IgD-negative memory B cell (primary cell): ENCODE measurements around the gene SYTL3. TPM values are rescaled to one million over a fixed set of nuclear protein-coding genes. Genes with fewer than 3 reads are reported as not detected.

Source experiments
- H3K27ac Mint-ChIP-seq, 3 donors: one replicate each; pipeline ENCODE4 v1.8.0; 2020 to 2022; ENCODE audit warnings: mild to moderate bottlenecking in 3 of 3, mixed read lengths in 3 of 3, moderate library complexity in 1 of 3
- H3K27me3 Mint-ChIP-seq: one replicate; pipeline ENCODE4 v1.8.0; 2021; ENCODE audit warnings: mixed read lengths
- H3K36me3 Mint-ChIP-seq: one replicate; pipeline ENCODE4 v1.8.0; 2020; ENCODE audit warnings: mild to moderate bottlenecking, mixed read lengths
- H3K4me1 Mint-ChIP-seq, 3 donors: one replicate each; pipeline ENCODE4 v1.8.0; 2020 to 2022; ENCODE audit warnings: mixed read lengths in 3 of 3, mild to moderate bottlenecking in 1 of 3
- H3K4me3 Mint-ChIP-seq, 4 donors: one replicate each; pipeline ENCODE4 v1.8.0; 2020 to 2022; ENCODE audit warnings: mild to moderate bottlenecking in 4 of 4, mixed read lengths in 4 of 4, moderate library complexity in 3 of 4
- H3K9me3 Mint-ChIP-seq, 3 donors: one replicate each; pipeline ENCODE4 v1.8.0; 2020 to 2021; ENCODE audit warnings: mixed read lengths in 3 of 3, mild to moderate bottlenecking in 1 of 3
- polyA plus RNA-seq: library from polyadenylated mRNA; unstranded; fragments of 300-500 nt; fragmentation: Illumina TruSeq; gene quantifications from one replicate; pipeline ENCODE4 v1.2.3, GENCODE V29; 2021

SYTL3 gene
- polyA plus RNA-seq, 1 donor from 2014 or later: 1.8 TPM

DNA sequence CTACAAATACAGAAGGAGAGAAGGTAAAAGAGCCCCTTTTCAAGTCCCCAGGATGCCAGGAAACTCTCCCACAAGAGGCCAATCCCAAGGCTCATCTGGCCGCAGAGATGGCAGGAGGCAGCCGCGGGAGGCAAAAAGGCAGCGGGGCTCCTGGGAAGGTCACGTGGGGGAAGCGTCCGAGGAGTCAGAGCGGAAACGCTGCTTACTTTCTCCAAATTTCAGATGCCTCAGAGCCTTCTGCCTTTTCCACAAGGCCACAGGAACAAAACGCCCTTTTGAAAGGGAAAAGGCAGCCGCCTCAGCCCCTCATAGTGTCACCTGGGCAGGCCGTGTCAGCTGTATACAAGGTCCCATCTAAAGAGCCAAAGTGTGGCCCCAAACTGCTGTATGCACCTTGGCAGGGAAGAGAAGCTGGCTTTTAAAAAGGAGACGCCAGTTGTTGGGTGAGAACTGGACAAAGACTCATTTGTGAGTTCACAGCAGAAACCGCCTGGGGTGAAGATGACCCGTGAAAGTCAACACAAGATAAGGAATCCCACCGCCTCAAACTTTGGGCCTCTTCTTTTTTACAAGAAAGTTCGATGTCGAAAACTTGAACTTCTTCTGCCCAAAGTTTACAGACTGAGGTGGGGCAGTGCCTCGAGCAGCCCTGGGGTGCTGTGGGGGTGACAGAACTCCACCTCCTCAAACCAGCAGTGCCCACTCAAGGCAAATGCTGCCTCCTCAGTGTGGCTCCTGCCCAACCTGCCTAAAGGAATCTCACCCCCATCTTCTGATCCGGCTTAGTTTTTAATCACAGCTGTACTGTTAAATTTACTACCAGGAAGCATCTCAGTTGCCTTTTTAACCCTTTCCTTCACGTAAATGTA lies 124.0 kb downstream of the SYTL3 start:
- peaks cover 6 to 21% (median 17%) of the 10 kb centered on the region in 3 donors for H3K4me1 Mint-ChIP-seq
- peak overlapping the region in 3 of 4 donors; percentile 6 to 73 (median 22) for H3K4me3 Mint-ChIP-seq
- H3K9me3 Mint-ChIP-seq: no peaks in the 10 kb centered on the region
- peaks cover 39% of the 10 kb centered on the region for H3K36me3 Mint-ChIP-seq
- H3K27me3 Mint-ChIP-seq: no peaks in the 10 kb centered on the region
- H3K27ac Mint-ChIP-seq: peak overlapping the region; percentile 86 to 99 (median 97)

DNA sequence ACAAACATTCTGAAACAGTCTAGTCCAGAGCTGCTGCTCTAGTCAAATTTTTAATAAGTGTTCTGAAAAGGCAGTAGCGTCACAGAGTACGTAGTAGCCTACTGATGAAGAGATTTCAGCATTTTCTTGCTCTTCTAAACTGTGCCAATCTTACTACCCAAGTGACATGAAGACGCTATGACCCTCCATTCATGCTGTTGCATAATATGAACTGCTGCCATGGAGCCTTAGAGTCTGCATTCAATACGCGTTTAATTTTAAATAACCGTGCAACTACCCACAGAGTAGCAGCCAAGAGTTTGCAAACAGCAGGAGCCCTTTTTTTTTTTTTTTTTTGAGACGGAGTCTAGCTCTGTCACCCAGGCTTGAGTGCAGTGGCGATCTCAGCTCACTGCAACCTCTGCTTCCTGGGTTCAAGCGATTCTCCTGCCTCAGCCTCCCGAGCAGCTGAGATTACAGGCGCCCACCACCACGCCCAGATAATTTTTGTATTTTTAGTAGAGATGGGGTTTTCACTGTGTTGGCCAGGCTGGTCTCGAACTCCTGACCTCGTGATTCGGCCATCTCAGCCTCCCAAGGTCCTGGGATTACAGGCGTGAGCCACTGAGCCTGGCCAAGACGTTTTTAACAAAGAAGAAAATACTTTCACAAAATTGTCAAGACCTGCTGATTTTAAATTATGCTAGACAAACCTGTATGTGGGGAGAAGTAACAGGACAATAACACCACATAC lies 125.0 kb downstream of the SYTL3 start:
- peak overlapping the region; percentile 86 to 99 (median 97) for H3K27ac Mint-ChIP-seq
- peaks cover 30% of the 10 kb centered on the region for H3K36me3 Mint-ChIP-seq
- peak overlapping the region in 1 of 4 donors; percentile 37 for H3K4me3 Mint-ChIP-seq
- H3K4me1 Mint-ChIP-seq: peaks cover 11 to 19% (median 15%) of the 10 kb centered on the region in 3 donors
- H3K27me3 Mint-ChIP-seq: no peaks in the 10 kb centered on the region
- no peaks in the 10 kb centered on the region for H3K9me3 Mint-ChIP-seq

DNA sequence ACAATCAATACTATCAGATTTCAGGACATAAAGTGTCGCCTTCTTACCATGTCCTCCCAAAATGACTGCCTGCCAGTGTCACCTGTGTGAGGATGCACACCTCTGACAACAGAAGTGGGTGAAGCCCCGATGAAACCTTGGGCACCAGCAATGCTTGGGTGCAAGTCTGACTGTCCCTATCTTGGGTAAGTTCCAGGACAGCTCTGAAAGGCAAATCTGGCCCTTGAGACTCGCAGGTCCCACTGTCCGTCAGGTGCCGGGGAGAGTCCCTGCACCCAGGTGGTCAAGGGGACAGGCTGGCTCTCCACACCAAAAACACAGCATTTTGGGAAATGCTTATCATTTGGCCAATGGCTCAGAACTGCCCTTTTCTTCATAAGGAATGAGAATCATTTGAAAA lies 126.0 kb downstream of the SYTL3 start:
- peaks cover 25% of the 10 kb centered on the region for H3K36me3 Mint-ChIP-seq
- H3K4me3 Mint-ChIP-seq: no peak overlapping the region
- H3K27ac Mint-ChIP-seq: peak overlapping the region in 2 of 3 donors; percentile 89 to 99
- peaks cover 13 to 26% (median 18%) of the 10 kb centered on the region in 3 donors for H3K4me1 Mint-ChIP-seq
- H3K9me3 Mint-ChIP-seq: no peaks in the 10 kb centered on the region
- H3K27me3 Mint-ChIP-seq: no peaks in the 10 kb centered on the region

DNA sequence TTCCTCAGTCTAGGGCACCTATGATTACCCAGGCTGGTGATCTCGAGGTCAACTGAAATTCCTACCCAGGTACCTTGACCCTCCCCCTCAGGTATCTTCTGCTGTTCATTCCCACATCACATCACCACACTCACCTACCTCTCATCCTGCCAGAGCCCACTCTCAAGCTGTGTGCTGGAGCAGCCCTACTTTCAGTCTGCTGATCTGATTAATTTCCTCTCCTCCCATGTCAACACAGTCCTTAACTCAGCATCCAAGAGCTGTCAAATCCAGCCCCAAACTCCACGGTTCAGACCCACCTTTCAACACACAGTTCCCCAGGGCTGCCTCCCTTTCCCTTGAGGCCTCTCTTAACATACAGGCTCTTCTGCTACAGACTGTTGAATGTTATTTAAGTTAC lies 126.9 kb downstream of the SYTL3 start:
- no peaks in the 10 kb centered on the region for H3K27me3 Mint-ChIP-seq

DNA sequence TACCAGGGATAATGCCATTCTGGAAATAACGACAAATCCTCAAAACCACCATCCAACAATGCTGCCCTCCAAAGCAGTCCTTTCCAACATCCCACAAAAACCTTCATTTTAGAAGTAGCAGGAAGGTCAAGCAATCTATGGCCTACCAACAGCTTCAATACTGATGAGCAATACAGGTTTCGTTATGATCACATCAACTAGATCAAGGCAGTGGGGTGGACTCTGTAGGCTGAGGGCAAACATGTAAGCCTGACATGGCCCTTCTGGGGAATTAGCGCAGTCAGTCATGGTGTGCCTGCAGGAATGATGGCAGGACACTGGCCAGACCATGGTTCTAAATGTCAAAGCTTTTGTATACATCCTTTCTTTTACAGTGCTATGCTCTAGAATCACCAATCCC lies 127.7 kb downstream of the SYTL3 start:
- Mint-ChIP-seq H3K27me3 (no peaks in the 10 kb centered on the region), H3K4me3 (peak overlapping the region in 1 of 4 donors; percentile 14), H3K27ac (peak overlapping the region; percentile 78 to 99 (median 90)), H3K36me3 (peaks cover 17% of the 10 kb centered on the region), H3K9me3 (no peaks in the 10 kb centered on the region), H3K4me1 (peaks cover 15 to 26% (median 19%) of the 10 kb centered on the region in 3 donors)

More for the DNA sequence above, 126.9 kb downstream of the SYTL3 start:
- H3K9me3 Mint-ChIP-seq: no peaks in the 10 kb centered on the region
- H3K27ac Mint-ChIP-seq: peak overlapping the region; percentile 78 to 99 (median 82)
- peaks cover 19% of the 10 kb centered on the region for H3K36me3 Mint-ChIP-seq
- H3K4me3 Mint-ChIP-seq: peak overlapping the region in 2 of 4 donors; percentile 11 to 14
- peaks cover 15 to 30% (median 19%) of the 10 kb centered on the region in 3 donors for H3K4me1 Mint-ChIP-seq

DNA sequence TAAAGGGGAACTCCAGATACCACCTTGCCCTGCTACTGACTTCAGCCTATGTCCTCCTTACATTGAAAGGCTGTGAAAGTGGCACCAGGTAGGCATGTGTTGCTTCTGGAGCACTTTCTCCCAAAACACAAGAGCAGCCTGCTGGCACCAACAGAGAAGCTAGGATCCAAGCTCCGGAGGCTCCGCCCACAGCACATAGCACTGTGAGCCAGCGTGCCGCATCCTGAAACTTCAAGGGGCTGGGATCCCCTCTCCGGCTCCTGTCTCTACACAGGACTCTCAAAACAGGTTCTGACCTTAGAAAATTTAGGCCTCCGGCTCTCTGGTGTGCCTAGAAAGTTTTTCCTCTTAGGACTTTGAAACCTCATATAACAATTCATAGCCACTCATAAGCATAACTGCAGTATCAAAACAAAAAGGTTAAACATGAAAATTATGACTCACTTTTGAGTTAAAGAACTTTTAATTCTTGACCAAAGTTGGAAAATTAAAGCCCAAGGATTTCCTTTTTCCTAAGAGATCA lies 128.2 kb downstream of the SYTL3 start:
- H3K36me3 Mint-ChIP-seq: peaks cover 20% of the 10 kb centered on the region
- no peaks in the 10 kb centered on the region for H3K9me3 Mint-ChIP-seq
- H3K4me1 Mint-ChIP-seq: peaks cover 15 to 26% (median 19%) of the 10 kb centered on the region in 3 donors
- no peaks in the 10 kb centered on the region for H3K27me3 Mint-ChIP-seq
- peak overlapping the region in 2 of 4 donors; percentile 39 to 72 for H3K4me3 Mint-ChIP-seq
- peak overlapping the region; percentile 39 to 99 (median 78) for H3K27ac Mint-ChIP-seq

DNA sequence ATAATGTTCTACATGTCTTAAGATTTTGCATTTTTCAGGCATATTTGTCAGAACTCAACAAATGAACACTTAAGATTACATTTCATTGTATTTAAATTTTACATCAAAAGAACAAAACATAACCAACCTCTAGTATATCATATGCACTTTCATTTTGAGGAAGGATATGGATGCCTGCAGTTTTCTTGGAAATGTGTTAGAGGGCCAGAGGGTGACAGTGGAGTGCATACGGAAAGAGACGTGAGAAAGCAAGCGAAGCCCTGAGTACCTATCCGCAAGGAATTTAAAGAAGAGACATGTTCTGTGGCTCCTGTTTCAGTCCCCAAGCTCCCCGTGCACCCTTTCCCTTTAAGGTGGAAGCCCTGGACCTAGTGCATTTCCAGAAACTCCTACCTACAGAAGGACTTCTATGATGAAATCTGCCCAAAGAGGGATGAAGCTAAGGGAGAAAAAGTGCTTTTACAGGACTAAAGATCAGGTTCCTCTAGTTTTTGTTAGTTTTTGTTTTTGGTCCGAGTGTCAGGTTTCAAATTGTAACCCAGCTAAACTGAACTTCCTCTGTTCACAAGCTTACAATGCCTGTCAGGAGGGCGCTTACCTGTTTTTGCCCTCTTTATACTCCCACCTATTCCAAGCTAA lies 130.5 kb downstream of the SYTL3 start:
- Mint-ChIP-seq H3K4me3 (peak overlapping the region in 2 of 4 donors; percentile 31 to 51), H3K9me3 (no peaks in the 10 kb centered on the region), H3K27me3 (no peaks in the 10 kb centered on the region), H3K27ac (peak overlapping the region; percentile 47 to 99 (median 96)), H3K4me1 (peaks cover 15 to 20% (median 20%) of the 10 kb centered on the region in 3 donors), H3K36me3 (peaks cover 20% of the 10 kb centered on the region)

DNA sequence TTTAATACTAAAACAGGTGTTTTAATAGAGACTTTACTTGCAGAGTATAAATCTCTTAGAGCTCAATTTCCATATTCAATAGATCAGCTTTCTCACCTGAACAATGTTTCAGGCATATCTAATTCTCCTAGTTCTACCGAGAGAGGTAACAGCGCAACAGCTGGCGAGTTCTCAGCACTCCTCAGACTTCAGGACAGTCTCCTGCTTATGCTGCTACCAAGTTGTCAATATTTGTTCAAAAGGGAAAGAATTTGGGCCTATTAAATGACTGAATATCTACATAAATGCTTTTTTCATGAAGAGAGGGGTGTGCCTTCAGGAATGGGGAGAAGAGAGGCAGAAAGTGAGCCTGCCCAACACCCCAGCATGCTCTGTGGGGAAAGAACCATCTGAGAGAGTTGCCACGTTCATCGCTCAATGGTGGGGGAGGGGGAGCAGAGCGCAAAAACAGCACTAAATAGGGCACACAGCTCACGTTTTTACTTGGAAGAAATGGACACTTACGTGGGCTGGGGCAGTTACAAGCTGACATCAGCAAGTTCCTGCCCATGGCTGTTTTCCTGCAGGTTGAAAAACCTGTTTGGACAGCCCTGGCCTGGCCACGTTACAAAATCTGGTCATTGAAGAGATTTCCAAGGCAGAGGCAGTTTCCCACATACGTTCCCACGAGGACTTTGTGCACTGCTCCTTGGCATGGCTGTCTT lies 131.3 kb downstream of the SYTL3 start:
- no peaks in the 10 kb centered on the region for H3K27me3 Mint-ChIP-seq
- peaks cover 15 to 20% (median 20%) of the 10 kb centered on the region in 3 donors for H3K4me1 Mint-ChIP-seq
- no peaks in the 10 kb centered on the region for H3K9me3 Mint-ChIP-seq
- H3K27ac Mint-ChIP-seq: peak overlapping the region; percentile 23 to 99 (median 96)
- H3K36me3 Mint-ChIP-seq: peaks cover 19% of the 10 kb centered on the region
- H3K4me3 Mint-ChIP-seq: peak overlapping the region in 3 of 4 donors; percentile 30 to 51 (median 31)

DNA sequence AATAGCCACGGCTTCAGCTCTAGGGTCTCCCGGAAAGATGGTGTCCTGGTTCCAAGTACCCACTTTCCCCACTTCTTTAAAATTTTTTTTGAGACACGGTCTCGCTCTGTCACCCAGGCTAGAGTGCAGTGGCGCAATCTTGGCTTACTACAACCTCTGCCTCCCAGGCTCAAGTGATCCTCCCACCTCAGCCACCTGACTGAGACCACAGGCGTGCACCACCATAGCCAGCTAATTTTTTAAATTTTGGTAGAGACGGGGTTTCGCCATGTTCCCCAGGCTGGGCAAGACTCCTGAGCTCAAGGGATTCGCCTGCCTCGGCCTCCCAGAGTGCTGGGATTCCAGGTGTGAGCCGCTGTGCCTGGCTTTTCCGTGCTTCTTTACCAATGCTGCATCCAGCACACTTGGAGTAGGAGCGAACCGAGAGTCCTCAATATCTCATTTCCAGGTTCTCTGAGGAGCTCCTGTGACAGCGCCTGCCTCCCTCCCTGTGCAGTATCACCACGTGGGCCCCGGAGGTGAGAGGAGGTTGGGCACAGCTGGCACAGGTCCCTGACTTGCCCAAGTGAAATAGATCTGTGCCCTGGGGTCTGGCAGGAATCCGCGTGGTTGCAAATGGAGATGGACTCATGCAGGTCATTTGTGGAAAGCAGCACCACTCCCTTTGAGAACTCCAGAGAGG lies 132.0 kb downstream of the SYTL3 start:
- Mint-ChIP-seq H3K4me3 (peak overlapping the region in 2 of 4 donors; percentile 51 to 81), H3K27me3 (no peaks in the 10 kb centered on the region), H3K27ac (peak overlapping the region; percentile 90 to 99 (median 96)), H3K9me3 (no peaks in the 10 kb centered on the region), H3K36me3 (peaks cover 16% of the 10 kb centered on the region), H3K4me1 (peaks cover 13 to 24% (median 21%) of the 10 kb centered on the region in 3 donors)

DNA sequence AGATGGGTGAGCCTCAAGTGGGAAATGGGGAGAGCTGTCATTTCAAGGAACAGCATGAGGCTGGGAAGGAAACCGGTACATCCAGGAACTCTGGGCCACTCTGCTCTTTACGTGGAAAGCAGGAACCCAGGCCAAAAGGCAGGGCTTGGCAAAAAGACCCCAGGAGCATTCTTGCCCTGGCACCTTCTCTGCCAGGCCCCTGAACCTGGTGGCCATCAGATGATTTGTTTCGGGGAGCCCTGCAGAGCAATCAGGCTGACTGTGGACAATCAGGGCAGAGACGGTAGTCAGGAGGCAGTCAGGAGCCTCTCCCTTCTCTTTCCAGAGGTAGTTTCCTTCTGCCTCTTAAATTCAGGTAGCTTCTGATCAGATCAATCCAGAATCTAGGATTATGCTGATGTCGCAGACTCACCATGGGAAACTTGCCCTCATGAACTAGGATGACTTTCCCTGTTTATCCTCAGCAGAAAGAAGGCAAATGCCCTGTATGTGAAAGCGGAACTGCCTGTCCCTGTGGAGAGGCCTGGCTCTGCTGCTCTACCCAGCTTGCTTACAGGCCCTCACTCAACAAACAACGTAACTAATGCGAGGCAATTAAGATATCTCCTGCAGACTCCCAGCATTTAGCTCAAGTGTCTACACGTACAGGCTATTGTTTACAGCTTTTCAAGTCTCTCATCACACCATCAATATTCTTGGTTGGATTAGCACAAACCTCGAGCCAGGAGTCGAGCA lies 132.7 kb downstream of the SYTL3 start:
- peak overlapping the region in 2 of 4 donors; percentile 63 to 81 for H3K4me3 Mint-ChIP-seq
- peaks cover 10 to 32% (median 19%) of the 10 kb centered on the region in 3 donors for H3K4me1 Mint-ChIP-seq
- peak overlapping the region; percentile 90 to 99 (median 96) for H3K27ac Mint-ChIP-seq
- peaks cover 11% of the 10 kb centered on the region for H3K36me3 Mint-ChIP-seq
- no peaks in the 10 kb centered on the region for H3K27me3 Mint-ChIP-seq
- H3K9me3 Mint-ChIP-seq: no peaks in the 10 kb centered on the region

DNA sequence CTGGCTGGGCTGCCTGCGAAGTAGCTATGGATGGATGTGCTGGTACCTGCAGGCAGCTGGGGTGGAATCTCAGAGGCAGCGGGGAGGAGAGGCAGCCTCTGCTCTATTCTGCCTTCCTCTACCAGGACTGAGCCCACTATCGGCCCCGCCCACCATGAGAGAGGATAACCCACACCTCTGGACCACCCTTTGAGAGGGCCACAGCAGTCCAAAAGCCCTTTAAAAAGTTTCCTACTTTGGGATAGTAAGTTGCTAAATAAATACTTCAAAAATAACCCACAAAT lies 133.3 kb downstream of the SYTL3 start:
- Mint-ChIP-seq H3K27ac (peak overlapping the region in 2 of 3 donors; percentile 96 to 99), H3K27me3 (no peaks in the 10 kb centered on the region)

DNA sequence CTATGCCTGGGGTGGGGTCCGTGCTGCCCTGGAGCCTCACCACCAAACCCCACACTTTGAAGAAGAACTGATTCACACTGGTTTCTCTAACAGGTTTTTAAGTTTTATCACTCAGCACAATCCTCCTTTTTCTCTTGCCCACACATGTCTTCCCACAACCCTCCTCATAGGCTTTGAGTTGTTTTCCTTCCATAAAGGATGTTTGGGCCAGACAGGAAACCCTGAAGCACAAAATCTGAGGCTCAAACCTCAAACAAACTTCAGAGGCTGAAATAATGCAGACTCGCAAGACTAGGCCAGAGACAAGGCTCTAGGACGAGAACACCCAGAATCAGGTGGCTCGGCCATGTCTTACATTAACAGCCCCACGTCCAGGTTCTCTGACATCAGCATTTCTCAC lies 134.0 kb downstream of the SYTL3 start:
- Mint-ChIP-seq H3K27me3 (no peaks in the 10 kb centered on the region), H3K36me3 (peaks cover 11% of the 10 kb centered on the region), H3K9me3 (no peaks in the 10 kb centered on the region), H3K4me3 (peak overlapping the region in 3 of 4 donors; percentile 28 to 63 (median 60)), H3K4me1 (peaks cover 13 to 34% (median 18%) of the 10 kb centered on the region in 3 donors), H3K27ac (peak overlapping the region; percentile 73 to 99 (median 96))

More for the DNA sequence above, 133.3 kb downstream of the SYTL3 start:
- Mint-ChIP-seq H3K36me3 (peaks cover 11% of the 10 kb centered on the region), H3K4me1 (peaks cover 12 to 35% (median 20%) of the 10 kb centered on the region in 3 donors), H3K9me3 (no peaks in the 10 kb centered on the region), H3K4me3 (peak overlapping the region in 2 of 4 donors; percentile 63 to 76)

DNA sequence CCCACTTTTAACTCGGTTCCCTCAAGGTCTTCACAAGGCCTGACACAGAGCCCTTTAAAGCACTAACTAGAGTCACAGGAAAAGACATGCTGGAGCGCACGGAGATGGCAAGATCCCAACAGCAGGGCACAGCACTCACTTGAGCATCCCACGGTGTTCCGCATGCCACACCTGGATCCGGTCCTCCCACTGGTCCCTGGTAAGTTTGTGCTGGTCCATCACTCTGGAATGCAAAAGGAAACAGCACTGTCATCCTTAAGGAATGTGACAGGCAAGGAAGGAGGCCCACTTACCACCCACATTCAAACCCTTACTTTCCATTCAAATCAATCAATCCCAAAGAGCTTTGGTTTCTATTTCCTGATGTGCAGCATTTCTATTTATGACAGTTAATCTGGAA lies 134.7 kb downstream of the SYTL3 start:
- peaks cover 15% of the 10 kb centered on the region for H3K36me3 Mint-ChIP-seq

More for the DNA sequence above, 134.7 kb downstream of the SYTL3 start:
- no peaks in the 10 kb centered on the region for H3K9me3 Mint-ChIP-seq
- peak overlapping the region in 1 of 4 donors; percentile 63 for H3K4me3 Mint-ChIP-seq
- no peaks in the 10 kb centered on the region for H3K27me3 Mint-ChIP-seq
- H3K4me1 Mint-ChIP-seq: peaks cover 15 to 37% (median 24%) of the 10 kb centered on the region in 3 donors
- H3K27ac Mint-ChIP-seq: peak overlapping the region in 2 of 3 donors; percentile 96 to 99
